ENCODE results near the gene TAS1R3.
A peak's percentile ranks its signal among the peaks of the same experiment; 100 is the strongest.

TAS1R3 gene

DNA sequence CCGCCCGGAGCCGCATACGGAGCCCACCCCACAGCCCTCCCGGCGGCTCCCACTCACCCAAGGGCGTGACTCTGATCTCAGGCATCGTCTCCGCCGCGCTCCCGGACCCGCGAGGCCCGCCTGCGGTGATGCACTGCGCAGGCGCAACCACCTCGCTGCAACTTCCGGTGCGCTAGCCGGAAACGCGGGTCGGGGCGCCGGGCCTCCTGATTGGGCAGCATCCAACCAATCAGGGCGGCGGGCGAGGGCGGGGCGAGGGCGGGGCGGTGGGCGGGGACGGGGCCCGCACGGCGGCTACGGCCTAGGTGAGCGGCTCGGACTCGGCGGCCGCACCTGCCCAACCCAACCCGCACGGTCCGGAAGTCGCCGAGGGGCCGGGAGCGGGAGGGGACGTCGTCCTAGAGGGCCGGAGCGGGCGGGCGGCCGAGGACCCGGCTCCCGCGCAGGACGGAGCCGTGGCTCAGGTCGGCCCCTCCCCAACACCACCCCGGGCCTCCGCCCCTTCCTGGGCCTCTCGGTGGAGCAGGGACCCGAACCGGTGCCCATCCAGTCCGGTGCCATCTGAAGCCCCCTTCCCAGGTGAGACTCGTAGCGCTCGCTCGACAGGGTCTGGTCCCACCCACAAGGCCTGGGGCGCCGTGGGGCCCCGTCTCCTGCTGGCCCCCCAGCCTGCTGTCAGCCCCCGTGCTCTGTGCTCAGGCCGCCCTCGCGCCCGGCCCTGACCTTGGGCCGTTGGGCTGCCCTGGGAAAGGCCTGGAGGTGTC lies 6.4 kb upstream of the TAS1R3 start, which contains the start of the genes CPTP and INTS11:
TSS of gene CPTP (plus strand) at position 279 of the 764 bp plus-strand sequence. CDS start 2,109 bp downstream, outside the sequence.
TSS of gene INTS11 (minus strand) at position 137 of the 764 bp plus-strand sequence. CDS start at position 85, 52 bp downstream.
- DNase-seq: peak; percentile 95 to 99 (median 97)

DNA sequence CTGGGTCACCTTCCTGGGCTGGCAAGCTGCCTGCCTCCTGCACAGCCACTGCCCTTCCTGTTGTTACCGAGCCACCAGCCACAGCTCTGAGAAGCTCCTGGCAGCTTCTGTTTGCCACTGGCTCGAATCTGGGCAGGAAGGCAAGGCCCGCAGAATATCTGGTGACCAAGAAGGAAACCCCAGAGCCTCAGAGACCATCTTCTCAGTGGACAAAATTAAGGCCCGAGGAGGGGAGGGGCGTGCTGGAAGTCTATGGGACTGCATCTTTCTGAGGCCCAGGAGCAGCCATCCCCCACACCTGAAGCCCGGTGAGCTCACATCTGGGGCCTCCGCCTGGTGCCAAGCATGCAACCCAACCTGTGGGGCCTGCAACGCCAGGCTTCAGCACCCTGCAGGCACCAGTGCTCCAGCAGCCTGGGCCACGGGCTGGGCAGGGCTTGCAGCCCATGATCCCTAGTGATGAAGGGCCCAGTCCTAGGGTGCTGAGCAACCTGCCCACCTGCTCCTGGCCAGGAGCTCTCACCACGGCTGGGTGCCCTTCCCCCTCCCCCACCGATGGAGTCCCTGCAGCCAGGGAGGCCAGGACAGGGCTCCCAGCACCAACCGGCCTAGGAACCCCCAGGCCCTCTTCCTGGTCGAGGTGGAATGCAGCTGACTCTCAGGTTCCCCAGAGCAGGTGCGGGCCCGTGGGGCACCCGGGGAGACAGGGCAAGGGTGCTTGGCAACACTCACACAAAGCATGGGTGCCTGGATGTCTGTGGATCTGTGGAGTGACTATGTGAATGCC lies 5.6 kb upstream of the TAS1R3 start:
- DNase-seq: peak in 1 of 4 experiments; percentile 21

DNA sequence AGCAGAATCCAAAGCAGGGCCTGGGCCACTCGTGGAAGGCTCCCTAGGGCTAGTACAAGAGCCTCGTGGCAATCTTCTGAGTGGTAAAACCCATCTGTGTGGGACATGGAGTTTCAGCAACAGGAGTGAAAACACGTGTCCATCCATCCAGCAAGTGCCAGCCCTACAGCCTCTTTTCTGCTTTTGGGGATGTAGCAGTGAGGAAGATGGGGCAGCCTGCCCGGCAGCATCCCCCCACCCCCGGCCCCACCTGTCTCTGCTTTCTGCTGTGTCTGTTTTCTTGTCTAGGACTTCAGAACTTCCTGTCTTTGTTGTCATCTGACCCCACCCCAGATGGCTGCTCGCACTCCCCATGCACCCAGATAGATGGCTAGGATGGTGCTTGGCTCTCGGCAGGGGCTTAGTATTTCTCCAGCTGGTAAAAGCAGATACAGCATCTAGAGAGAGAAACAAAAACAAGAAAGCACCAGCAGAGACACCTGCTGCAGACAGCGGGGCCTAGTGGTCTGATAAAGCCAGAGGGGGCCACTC lies 4.9 kb upstream of the TAS1R3 start:
- no peak for DNase-seq

DNA sequence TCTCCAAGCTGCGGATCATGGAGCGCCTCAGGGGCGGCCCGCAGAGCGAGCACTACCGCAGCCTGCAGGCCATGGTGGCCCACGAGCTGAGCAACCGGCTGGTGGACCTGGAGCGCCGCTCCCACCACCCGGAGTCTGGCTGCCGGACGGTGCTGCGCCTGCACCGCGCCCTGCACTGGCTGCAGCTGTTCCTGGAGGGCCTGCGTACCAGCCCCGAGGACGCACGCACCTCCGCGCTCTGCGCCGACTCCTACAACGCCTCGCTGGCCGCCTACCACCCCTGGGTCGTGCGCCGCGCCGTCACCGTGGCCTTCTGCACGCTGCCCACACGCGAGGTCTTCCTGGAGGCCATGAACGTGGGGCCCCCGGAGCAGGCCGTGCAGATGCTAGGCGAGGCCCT lies 3.8 kb upstream of the TAS1R3 start:
- no peak for DNase-seq

DNA sequence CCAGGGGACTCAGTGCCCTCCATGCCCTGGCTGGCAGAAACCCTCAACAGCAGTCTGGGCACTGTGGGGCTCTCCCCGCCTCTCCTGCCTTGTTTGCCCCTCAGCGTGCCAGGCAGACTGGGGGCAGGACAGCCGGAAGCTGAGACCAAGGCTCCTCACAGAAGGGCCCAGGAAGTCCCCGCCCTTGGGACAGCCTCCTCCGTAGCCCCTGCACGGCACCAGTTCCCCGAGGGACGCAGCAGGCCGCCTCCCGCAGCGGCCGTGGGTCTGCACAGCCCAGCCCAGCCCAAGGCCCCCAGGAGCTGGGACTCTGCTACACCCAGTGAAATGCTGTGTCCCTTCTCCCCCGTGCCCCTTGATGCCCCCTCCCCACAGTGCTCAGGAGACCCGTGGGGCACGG lies 2.8 kb upstream of the TAS1R3 start:
- DNase-seq: no peak

DNA sequence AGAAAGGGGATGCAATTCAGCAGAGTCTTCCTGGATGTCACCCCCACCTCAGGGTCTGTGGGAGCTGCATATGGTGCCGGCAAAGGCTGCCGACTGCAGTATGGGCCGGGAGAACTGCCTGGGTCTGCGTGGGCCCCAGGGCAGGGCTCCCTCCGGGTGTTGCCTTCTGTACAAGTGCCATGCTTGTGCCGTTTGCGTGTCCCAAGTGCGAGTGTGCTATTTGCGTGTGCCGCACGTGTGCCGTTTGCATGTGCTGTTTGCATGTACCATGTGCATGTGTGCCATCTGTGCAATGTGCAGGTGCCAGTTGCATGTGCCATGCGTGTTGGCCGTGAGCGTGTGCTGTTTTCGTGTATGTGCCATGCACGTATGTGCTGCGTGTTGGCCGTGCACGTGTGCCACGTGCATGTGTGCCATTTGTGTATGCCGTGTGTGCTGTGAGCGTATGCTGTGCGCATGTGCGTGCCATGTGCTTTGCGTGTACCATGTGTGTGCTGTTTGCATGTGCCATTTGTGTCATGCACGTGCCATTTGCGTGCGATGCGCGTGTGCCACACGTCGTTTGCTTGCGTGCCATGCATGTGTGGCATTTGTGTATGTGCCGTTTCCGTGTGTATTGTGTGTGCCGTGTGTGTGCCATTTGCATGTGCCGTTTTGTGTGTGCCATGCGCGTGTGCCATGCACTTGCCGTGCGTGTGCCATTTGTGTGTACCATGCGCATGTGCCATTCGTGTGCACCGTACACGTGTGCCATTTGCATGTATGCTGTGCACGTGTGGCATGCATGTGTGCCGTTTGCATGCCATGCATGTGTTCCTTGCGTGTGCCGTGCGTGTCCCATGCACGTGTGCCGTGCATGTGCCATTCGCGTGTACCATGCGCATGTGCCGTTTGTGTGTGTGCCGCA lies 1.5 kb upstream of the TAS1R3 start:
- no peak for DNase-seq

DNA sequence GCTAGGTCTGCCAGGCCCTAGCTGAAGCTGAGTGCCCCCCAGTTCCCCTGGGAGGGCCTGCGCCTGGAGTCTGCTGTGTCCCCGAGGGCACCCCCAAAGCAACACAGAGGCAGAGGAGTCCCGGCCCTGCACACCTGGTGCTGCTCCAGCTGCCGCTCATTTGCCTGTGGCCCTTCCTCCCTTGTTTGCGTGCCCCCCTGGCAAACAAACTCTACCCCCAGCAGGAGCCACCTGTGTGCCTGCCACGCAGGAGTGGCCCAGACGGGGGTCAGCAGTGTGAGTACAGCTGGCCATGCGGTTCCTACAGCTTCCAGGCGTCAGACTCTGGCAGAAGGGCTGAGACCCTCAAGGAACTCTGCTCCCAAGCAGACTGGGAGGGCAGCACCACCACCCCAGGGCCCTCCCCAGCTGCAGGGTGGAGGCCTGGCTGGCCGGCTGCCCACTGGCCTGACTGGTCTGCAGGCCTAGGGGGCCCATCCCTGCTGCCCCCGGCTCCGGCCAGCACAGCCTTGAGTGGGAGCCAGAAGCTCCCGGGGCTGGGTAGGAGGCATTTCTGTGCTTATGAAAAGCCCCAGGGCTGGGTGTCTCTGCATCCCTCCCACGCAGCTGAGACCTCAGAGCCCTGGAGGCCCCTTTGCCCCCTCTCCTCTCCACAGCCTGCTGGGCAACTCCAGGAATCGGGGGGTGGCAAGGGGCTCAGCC lies 563 bp upstream of the TAS1R3 start:
- no peak for DNase-seq

DNA sequence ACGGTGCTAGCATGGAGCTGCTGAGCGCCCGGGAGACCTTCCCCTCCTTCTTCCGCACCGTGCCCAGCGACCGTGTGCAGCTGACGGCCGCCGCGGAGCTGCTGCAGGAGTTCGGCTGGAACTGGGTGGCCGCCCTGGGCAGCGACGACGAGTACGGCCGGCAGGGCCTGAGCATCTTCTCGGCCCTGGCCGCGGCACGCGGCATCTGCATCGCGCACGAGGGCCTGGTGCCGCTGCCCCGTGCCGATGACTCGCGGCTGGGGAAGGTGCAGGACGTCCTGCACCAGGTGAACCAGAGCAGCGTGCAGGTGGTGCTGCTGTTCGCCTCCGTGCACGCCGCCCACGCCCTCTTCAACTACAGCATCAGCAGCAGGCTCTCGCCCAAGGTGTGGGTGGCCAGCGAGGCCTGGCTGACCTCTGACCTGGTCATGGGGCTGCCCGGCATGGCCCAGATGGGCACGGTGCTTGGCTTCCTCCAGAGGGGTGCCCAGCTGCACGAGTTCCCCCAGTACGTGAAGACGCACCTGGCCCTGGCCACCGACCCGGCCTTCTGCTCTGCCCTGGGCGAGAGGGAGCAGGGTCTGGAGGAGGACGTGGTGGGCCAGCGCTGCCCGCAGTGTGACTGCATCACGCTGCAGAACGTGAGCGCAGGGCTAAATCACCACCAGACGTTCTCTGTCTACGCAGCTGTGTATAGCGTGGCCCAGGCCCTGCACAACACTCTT lies 1.1 kb downstream of the TAS1R3 start:
- no peak for DNase-seq

DNA sequence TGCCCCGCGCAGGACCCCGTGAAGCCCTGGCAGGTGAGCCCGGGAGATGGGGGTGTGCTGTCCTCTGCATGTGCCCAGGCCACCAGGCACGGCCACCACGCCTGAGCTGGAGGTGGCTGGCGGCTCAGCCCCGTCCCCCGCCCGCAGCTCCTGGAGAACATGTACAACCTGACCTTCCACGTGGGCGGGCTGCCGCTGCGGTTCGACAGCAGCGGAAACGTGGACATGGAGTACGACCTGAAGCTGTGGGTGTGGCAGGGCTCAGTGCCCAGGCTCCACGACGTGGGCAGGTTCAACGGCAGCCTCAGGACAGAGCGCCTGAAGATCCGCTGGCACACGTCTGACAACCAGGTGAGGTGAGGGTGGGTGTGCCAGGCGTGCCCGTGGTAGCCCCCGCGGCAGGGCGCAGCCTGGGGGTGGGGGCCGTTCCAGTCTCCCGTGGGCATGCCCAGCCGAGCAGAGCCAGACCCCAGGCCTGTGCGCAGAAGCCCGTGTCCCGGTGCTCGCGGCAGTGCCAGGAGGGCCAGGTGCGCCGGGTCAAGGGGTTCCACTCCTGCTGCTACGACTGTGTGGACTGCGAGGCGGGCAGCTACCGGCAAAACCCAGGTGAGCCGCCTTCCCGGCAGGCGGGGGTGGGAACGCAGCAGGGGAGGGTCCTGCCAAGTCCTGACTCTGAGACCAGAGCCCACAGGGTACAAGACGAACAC lies 1.8 kb downstream of the TAS1R3 start:
- DNase-seq: no peak

GRCh38 chr1:1333551-1334241 lies 2.6 kb downstream of the TAS1R3 start:
- no peak for DNase-seq

DNA sequence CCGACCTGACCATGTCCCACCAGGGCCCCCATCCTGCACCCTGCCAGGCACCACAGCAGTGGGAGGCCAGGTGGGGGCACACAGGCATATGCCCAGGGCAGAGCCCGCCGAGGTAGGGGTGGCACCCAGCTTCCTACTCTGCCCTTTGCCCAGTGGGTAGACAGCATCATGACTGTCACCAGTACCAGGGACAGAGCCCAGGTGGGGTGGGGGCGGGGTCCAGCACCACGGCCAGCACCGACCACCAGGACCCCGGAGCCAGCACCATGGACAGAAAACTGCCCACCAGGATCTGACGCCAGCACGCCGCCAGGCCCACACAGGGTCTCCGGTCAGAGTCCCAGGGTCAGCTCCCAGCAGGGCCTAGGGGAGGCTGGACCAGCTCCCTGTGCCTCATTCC lies 3.8 kb downstream of the TAS1R3 start:
- DNase-seq: no peak

DNA sequence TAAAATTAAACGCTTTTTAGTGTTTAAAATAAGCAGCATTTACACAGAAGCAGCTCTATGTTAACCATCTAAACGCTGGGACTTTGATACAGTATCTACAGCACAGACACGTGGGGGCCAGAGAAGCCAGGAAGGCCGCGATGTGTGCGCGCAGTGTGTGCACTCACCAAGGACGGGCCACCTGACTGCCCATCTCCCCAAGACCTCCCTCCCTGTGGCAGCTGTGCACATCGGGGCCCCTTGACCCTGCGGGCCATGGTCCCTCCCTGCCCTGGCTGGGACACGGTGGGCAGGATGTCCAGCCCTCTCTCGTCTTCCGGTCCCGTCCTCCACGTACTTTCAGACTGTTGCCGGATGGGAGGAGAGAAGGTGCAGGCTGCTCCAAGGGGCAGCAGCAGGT lies 4.2 kb downstream of the TAS1R3 start:
- DNase-seq: no peak

DNA sequence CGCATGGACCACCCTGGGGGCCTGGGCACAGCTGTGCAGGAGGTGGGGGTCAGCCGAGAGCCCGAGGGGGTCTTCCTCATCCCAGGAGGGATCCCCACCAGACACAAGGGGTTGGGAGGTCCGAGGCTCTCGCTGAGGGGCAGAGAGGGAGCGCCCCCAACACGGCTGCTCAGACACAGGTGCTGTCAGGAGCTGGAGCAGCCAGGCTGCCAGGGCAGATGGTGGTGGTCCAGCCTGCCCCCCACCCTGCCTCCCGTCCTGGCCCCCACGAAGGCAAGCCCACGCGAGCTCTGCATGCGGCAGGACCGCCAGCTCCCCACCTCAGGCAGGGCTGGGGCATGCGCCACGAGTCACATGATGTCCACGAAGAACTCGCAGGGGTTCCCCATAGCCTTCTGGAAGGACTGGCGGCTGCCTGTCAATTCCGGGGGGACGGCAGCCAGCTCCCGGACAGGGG lies 4.7 kb downstream of the TAS1R3 start:
- DNase-seq: no peak

- no peak for DNase-seq
Observed at GRCh38 chr1:1336446-1336845, 5.4 kb downstream of the TAS1R3 start.

GRCh38 chr1:1336931-1337792 lies 6.1 kb downstream of the TAS1R3 start:
- no peak for DNase-seq

- DNase-seq: peak in 1 of 4 experiments; percentile 27
Observed at GRCh38 chr1:1337793-1338147, 6.7 kb downstream of the TAS1R3 start.

DNA sequence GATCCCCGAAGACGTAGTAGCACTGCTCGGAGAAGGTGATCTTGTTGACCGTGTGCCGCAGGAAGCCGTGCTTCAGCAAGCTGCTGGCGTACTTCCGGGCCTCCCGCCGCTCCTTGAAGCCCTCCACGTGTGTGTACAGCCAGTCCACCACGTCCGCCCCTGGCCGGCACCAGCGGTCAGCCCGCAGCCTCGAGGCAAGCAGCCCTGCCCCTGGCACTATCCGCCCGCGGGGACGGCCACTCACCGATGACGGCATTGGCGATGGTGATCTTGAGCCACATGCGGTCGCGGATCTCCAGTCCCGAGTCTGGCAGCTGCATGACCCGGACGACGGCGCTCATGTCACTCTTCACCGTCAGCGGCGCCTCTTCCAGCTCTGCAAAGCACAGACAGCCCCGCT lies 7.2 kb downstream of the TAS1R3 start:
- DNase-seq: no peak

DNA sequence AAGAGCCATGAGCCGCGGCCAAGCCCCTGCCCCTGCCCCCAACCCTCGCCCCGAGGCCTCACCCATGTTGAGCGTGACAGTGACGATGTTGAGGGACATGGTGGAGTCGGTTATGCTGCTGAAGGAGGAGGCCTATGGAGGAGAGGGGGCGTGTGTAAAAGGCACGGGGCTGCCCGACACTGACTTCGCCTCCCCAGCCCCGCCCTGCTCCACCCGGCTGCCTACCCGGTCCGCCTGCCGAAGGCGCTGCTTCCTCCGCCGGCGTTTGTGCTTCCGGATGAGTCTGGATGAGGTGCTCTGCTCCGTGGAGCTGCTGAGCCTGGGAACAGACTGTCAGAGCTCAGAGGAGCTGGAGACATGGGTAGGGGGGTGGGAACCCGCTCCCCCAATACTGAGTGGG lies 9.1 kb downstream of the TAS1R3 start:
- no peak for DNase-seq

Data from suppressor macrophage (primary cell).